Kidney (tissue), 14 donors: ENCODE measurements around the gene GOLT1A. TPM values are rescaled to one million over a fixed set of nuclear protein-coding genes. Genes with fewer than 3 reads are reported as not detected.

Experiments used
- DNase-seq, 5 donors: peaks; one replicate each; pipeline ENCODE4 v3.0.0-alpha.2; 2013 to 2020
- FAIRE-seq: peaks from 2 replicates; lab custom pipeline; 2012; peaks lifted over from hg19 to GRCh38; lab: Jason Lieb, UNC
- H3K27ac ChIP-seq, 2 donors: one replicate each; pipeline ENCODE4 v1.7.0; 2013; ENCODE audit warnings: low read depth in 2 of 2, low read length in 2 of 2, inconsistent platforms in 1 of 2
- H3K27me3 ChIP-seq: one replicate; pipeline ENCODE4 v1.7.1; 2013; ENCODE audit warnings: low read length, inconsistent platforms; ENCODE audit not compliant: control insufficient read depth, insufficient read depth
- H3K36me3 ChIP-seq, 3 donors: one replicate each; pipeline versions ENCODE4 v1.7.0 to v1.7.1; 2013; ENCODE audit warnings: low read length in 3 of 3, control low read depth in 1 of 3, inconsistent platforms in 1 of 3; ENCODE audit not compliant: insufficient read depth in 3 of 3, control insufficient read depth in 2 of 3
- H3K4me1 ChIP-seq, 3 donors: one replicate each; pipeline versions ENCODE4 v1.7.0 to v1.7.1; 2013; ENCODE audit warnings: low read length in 3 of 3, inconsistent platforms in 1 of 3, low read depth in 1 of 3; ENCODE audit not compliant: control insufficient read depth in 2 of 3, insufficient read depth in 2 of 3
- H3K4me3 ChIP-seq, 3 donors: one replicate each; pipeline versions ENCODE4 v1.7.0 to v1.8.1; 2013; ENCODE audit warnings: low read length in 3 of 3, control low read depth in 1 of 3, inconsistent platforms in 1 of 3
- H3K9ac ChIP-seq, 3 donors: one replicate each; pipeline versions ENCODE4 v1.7.0 to v1.7.1; 2013; ENCODE audit warnings: low read length in 3 of 3, control low read depth in 1 of 3, inconsistent platforms in 1 of 3
- H3K9me3 ChIP-seq, 3 donors: one replicate each; pipeline versions ENCODE4 v1.7.0 to v1.7.1; 2013; ENCODE audit warnings: low read length in 3 of 3, control low read depth in 1 of 3, inconsistent platforms in 1 of 3; ENCODE audit not compliant: control insufficient read depth in 2 of 3, insufficient read depth in 1 of 3
- intact Hi-C: fragments of 100-400 bp; cut with DNase I; formaldehyde crosslinking; loops from one replicate; pipeline ENCODE4 v1.11.1; 2022
- polyA plus RNA-seq: library from polyadenylated mRNA; stranded (reverse); fragments of 350-450 nt; fragmentation: Illumina TruSeq; extraction: RNeasy Lipid Tissue Mini Kit (QIAGEN cat#74804); gene quantifications from one replicate; pipeline ENCODE4 v1.2.3, GENCODE V29; 2014; ENCODE audit warnings: low read depth, low replicate concordance; ENCODE audit not compliant: insufficient read depth
- total RNA-seq: library from RNA; stranded (reverse); fragmentation: NEBNext Ultra II Directional; extraction: Animal tissue kit (Norgen Biotek cat#: 25700); gene quantifications from one replicate; pipeline ENCODE4 v1.2.1, GENCODE V29; 2021
- TF ChIP-seq, protein P1 (sequence below): IDR thresholded peaks from 3 replicates; pipeline ENCODE4 v1.5.1; 2012; ENCODE audit warnings: mild to moderate bottlenecking, moderate library complexity, borderline replicate concordance; ENCODE audit not compliant: insufficient read depth; ENCODE audit errors: extremely low read depth
- donor health status: control.
- donor health status: control.
- donor health status: control.
- donor health status: control.
- donor health status: control.
- donor health status: DM: yes; HTN: yes; CAD: no.
- donor health status: Normal renal cell carcinoma (clear cell type).

The GOLT1A gene
- total and polyA plus RNA-seq, 2 donors from 2014 or later, result 8.9 to 47.7 TPM

DNA sequence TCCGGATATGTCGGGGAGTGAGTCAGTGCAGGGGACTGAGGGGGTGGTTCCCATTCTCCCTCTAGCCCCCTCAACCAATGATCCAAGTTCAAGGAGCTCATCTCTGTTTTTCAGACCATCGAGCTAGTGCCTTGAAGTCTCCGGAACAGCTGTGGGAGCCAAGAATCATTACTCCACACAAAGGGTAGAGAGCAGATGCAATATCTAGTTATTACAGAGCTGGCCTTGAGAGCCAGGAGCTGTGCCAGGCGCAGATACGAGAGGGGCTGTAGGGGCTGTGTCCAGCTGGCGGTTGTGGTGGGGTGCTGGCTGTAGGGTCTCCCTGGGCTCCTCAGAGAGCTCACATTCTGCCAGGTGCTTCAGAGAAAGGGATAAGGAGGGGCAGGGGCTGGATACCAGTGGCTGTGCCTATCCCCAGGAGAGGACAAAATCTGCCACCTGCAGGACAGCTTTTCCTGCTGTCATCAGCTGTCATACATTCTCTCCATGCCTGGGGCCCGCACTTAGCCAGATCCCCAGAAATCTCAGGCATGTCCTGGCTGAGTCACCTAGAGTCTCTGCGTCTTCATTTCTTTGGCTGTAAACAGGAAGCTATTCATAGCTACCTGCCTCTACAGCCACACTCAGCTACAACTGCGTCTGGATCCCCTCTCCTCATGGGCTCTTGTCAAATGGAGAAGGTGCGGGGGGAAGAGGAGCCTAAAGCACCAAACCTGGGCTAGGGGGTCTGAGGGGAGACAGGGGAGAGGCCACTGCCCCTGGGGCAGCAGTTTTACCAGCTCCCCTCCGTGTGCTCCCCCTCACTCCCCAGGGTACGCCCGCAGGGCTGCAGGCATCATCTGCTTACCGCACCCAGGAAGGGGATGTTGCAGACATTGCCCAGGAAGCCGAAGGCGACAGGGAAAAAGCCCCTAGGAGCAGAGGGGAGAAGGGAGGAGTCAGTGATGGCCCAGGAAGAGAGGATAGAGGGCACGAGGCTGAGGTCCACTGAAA, 15.1 kb downstream of the GOLT1A start:
- H3K27me3 ChIP-seq, result no peaks in the 10 kb centered on the region
- H3K4me1 ChIP-seq, result no peaks in the 10 kb centered on the region
- H3K36me3 ChIP-seq, result no peaks in the 10 kb centered on the region
- FAIRE-seq, result no peak
- TF ChIP-seq, protein P1, sequence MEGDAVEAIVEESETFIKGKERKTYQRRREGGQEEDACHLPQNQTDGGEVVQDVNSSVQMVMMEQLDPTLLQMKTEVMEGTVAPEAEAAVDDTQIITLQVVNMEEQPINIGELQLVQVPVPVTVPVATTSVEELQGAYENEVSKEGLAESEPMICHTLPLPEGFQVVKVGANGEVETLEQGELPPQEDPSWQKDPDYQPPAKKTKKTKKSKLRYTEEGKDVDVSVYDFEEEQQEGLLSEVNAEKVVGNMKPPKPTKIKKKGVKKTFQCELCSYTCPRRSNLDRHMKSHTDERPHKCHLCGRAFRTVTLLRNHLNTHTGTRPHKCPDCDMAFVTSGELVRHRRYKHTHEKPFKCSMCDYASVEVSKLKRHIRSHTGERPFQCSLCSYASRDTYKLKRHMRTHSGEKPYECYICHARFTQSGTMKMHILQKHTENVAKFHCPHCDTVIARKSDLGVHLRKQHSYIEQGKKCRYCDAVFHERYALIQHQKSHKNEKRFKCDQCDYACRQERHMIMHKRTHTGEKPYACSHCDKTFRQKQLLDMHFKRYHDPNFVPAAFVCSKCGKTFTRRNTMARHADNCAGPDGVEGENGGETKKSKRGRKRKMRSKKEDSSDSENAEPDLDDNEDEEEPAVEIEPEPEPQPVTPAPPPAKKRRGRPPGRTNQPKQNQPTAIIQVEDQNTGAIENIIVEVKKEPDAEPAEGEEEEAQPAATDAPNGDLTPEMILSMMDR, result no peak
- peak in 1 of 5 donors; percentile 28 for DNase-seq
- no peak overlapping the region for H3K27ac ChIP-seq
- intact Hi-C loops, result no loop called here
- H3K4me3 ChIP-seq, result no peak overlapping the region
- H3K9me3 ChIP-seq, result peaks cover 0 to 3% (median 0%) of the 10 kb centered on the region in 3 donors
- no peak overlapping the region for H3K9ac ChIP-seq

DNA sequence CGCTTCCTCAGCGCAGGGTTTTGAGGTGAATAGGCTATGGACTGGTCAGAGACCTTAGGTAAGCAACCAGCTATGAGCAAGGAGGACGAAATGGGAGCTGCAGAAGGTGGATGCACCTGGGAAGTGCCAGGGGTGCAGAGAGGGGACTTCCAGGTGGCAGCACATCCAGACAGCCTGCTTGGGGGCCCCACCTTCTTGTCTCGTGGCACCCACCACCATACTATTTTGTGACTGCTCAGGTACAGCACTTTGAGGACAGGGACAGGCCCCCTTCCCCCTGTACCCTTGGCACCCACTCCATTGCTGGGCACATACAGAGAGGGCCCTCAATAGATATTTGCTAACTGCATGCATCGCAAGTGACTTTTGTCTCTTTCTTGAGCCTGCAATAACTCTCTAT, 16.7 kb downstream of the GOLT1A start:
- no peaks in the 10 kb centered on the region for H3K4me1 ChIP-seq
- H3K36me3 ChIP-seq, result no peaks in the 10 kb centered on the region
- intact Hi-C loops, result no loop called here
- no peaks in the 10 kb centered on the region for H3K27me3 ChIP-seq
- DNase-seq (no peak), FAIRE-seq (no peak)
- H3K4me3 ChIP-seq, result no peak overlapping the region
- TF ChIP-seq, protein P1, result no peak
- H3K9ac ChIP-seq, result no peak overlapping the region
- H3K27ac ChIP-seq, result no peak overlapping the region
- peaks cover 0 to 3% (median 0%) of the 10 kb centered on the region in 3 donors for H3K9me3 ChIP-seq

DNA sequence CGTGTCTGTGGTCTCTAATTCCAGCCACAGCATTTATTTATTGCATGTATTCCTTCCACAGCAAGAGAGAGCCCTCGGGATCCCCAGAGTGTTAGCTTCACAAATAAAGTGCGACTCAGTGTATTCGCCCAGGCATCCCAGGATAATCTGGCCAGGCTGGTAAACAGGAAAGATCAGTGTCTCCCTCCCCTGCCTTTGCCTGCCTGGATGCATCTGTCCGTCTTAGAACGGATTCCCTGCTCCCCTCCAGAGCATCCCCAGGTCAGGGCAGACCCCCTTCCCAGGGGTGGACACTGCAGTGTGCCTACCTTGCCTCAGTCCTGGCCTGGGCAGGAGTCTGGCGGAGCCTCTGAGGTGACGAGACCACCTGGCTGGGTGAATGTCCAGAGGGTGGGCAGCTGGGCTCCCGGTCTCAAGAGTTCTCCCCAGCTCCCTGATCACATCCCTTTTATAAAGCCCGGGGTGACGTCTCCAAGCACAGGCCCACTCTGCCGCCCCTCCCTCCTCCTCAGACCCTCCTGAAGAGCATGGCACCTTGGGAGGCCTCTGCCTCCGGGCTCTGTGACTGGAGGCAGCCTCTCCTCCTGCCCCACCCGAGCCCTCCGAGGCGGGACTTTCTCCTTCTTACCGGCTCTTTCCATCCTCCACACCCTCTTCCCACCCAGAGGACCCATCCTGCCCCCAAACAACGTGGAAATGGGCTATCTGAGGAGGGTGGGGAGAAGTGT, 17.6 kb downstream of the GOLT1A start, which contains the start of gene KISS1:
Gene KISS1 (minus strand): TSS at position 424 of the 728 bp plus-strand sequence. CDS start 3,615 bp downstream, outside the sequence.
- DNase-seq (no peak), FAIRE-seq (no peak)
- no peak within 1 kb of the TSS for H3K4me3 ChIP-seq
- H3K9me3 ChIP-seq, result peaks cover 0 to 3% (median 0%) of the 10 kb centered on the region in 3 donors
- H3K27me3 ChIP-seq, result no peaks in the 10 kb centered on the region
- no peaks in the 10 kb centered on the region for H3K36me3 ChIP-seq
- no peak within 1 kb of the TSS for H3K27ac ChIP-seq
- H3K9ac ChIP-seq, result no peak within 1 kb of the TSS
- no peaks in the 10 kb centered on the region for H3K4me1 ChIP-seq
- TF ChIP-seq, protein P1, result no peak
- intact Hi-C loops, result no loop called here
